Activated CD4-positive, alpha-beta memory T cell treated with anti-CD3 and anti-CD28 coated beads for 36 hours (primary cell): Measurements from ENCODE around the gene FRMD6. TPM values are rescaled to one million over a fixed set of nuclear protein-coding genes. Genes with fewer than 3 reads are reported as not detected.
A peak's percentile ranks its signal among the peaks of the same experiment; 100 is the strongest.

Experiments used
- CTCF ChIA-PET: fragments of 350-600 bp; sonication (Branson Sonifier 250); formaldehyde crosslinking; loops from one replicate; lab custom pipeline; 2021; ENCODE audit warnings: antibody characterized with exemption, inconsistent platforms; lab: Charles Lee
- POLR2A ChIA-PET: fragments of 350-600 bp; sonication (Branson Sonifier 250); formaldehyde crosslinking; loops from one replicate; lab custom pipeline; 2021; ENCODE audit warnings: antibody characterized with exemption; lab: Charles Lee
- DNase-seq: peaks from one replicate; pipeline ENCODE4 v3.0.0-alpha.2; 2020
- H3K27ac Mint-ChIP-seq: one replicate; pipeline ENCODE4 v1.8.0; 2021; ENCODE audit warnings: mixed read lengths
- H3K27me3 Mint-ChIP-seq: one replicate; pipeline ENCODE4 v1.8.0; 2021; ENCODE audit warnings: mixed read lengths
- H3K36me3 Mint-ChIP-seq: one replicate; pipeline ENCODE4 v1.8.0; 2021; ENCODE audit warnings: mixed read lengths
- H3K4me1 Mint-ChIP-seq: one replicate; pipeline ENCODE4 v1.8.0; 2021; ENCODE audit warnings: low read depth, mixed read lengths
- H3K4me3 Mint-ChIP-seq: one replicate; pipeline ENCODE4 v1.8.0; 2021; ENCODE audit warnings: mild to moderate bottlenecking, mixed read lengths
- H3K9me3 Mint-ChIP-seq: one replicate; pipeline ENCODE4 v1.8.0; 2021; ENCODE audit warnings: mixed read lengths
- intact Hi-C: fragments of 100-400 bp; cut with micrococcal nuclease; formaldehyde crosslinking; loops from one replicate; pipeline ENCODE4 v1.15.1; 2023
- total RNA-seq, 2 experiments: library from RNA; stranded (reverse); gene quantifications; one replicate each; pipeline ENCODE4 v1.2.3, GENCODE V29; 2021

The FRMD6 gene
- total RNA-seq, 2 experiments from 2014 or later = 3.2 to 3.4 TPM

- ChIA-PET CTCF (no interaction called here), POLR2A (no interaction called here)
- Mint-ChIP-seq H3K27me3 (peaks cover 5% of the 10 kb centered on the region), H3K9me3 (no peaks in the 10 kb centered on the region), H3K36me3 (no peaks in the 10 kb centered on the region), H3K4me1 (peaks cover 7% of the 10 kb centered on the region), H3K27ac (no peak overlapping the region), H3K4me3 (no peak overlapping the region)
- intact Hi-C loops = no loop called here
- DNase-seq = no peak
Observed at GRCh38 chr14:51616256-51616655, 35.5 kb upstream of the FRMD6 start.

GRCh38 chr14:51616724-51617409 is 34.8 kb upstream of the FRMD6 start:
- Mint-ChIP-seq H3K36me3 (no peaks in the 10 kb centered on the region), H3K4me1 (peaks cover 7% of the 10 kb centered on the region), H3K27me3 (peaks cover 5% of the 10 kb centered on the region), H3K27ac (no peak overlapping the region), H3K9me3 (no peaks in the 10 kb centered on the region), H3K4me3 (no peak overlapping the region)
- DNase-seq = no peak
- ChIA-PET CTCF (no interaction called here), POLR2A (no interaction called here)
- intact Hi-C loops = no loop called here

- no peak overlapping the region for H3K4me3 Mint-ChIP-seq
- intact Hi-C loops = no loop called here
- no peaks in the 10 kb centered on the region for H3K4me1 Mint-ChIP-seq
- H3K27ac Mint-ChIP-seq = no peak overlapping the region
- no peaks in the 10 kb centered on the region for H3K36me3 Mint-ChIP-seq
- CTCF ChIA-PET = no interaction called here
- H3K9me3 Mint-ChIP-seq = no peaks in the 10 kb centered on the region
- peaks cover 10% of the 10 kb centered on the region for H3K27me3 Mint-ChIP-seq
- no peak for DNase-seq
- POLR2A ChIA-PET = no interaction called here
Observed at GRCh38 chr14:51619561-51619960, 32.1 kb upstream of the FRMD6 start.

GRCh38 chr14:51620056-51620455 is 31.7 kb upstream of the FRMD6 start:
- peaks cover 10% of the 10 kb centered on the region for H3K27me3 Mint-ChIP-seq
- H3K36me3 Mint-ChIP-seq = no peaks in the 10 kb centered on the region
- no peak for DNase-seq
- CTCF ChIA-PET = no interaction called here
- POLR2A ChIA-PET = no interaction called here
- H3K9me3 Mint-ChIP-seq = no peaks in the 10 kb centered on the region
- H3K27ac Mint-ChIP-seq = no peak overlapping the region
- intact Hi-C loops = no loop called here
- no peaks in the 10 kb centered on the region for H3K4me1 Mint-ChIP-seq
- no peak overlapping the region for H3K4me3 Mint-ChIP-seq

- H3K4me3 Mint-ChIP-seq = no peak overlapping the region
- intact Hi-C loops = no loop called here
- no peaks in the 10 kb centered on the region for H3K4me1 Mint-ChIP-seq
- no peak for DNase-seq
- H3K36me3 Mint-ChIP-seq = no peaks in the 10 kb centered on the region
- H3K27ac Mint-ChIP-seq = no peak overlapping the region
- no peaks in the 10 kb centered on the region for H3K9me3 Mint-ChIP-seq
- peaks cover 12% of the 10 kb centered on the region for H3K27me3 Mint-ChIP-seq
- ChIA-PET CTCF (interaction anchor here (0.9 kb wide), 1 partner anchor 8 kb away, joined by 3 read pairs; no protein-coding TSS in a partner anchor), POLR2A (no interaction called here)
Observed at GRCh38 chr14:51621654-51622053, 30.1 kb upstream of the FRMD6 start.

- no peaks in the 10 kb centered on the region for H3K4me1 Mint-ChIP-seq
- POLR2A ChIA-PET = no interaction called here
- DNase-seq = no peak
- no peaks in the 10 kb centered on the region for H3K9me3 Mint-ChIP-seq
- CTCF ChIA-PET = interaction anchor here (0.9 kb wide), 1 partner anchor 8 kb away, joined by 3 read pairs; no protein-coding TSS in a partner anchor
- H3K4me3 Mint-ChIP-seq = no peak overlapping the region
- H3K36me3 Mint-ChIP-seq = no peaks in the 10 kb centered on the region
- intact Hi-C loops = no loop called here
- H3K27ac Mint-ChIP-seq = no peak overlapping the region
- peaks cover 12% of the 10 kb centered on the region for H3K27me3 Mint-ChIP-seq
Observed at GRCh38 chr14:51622376-51622775, 29.3 kb upstream of the FRMD6 start.

GRCh38 chr14:51624955-51625569 is 26.6 kb upstream of the FRMD6 start:
- H3K27ac Mint-ChIP-seq = no peak overlapping the region
- peaks cover 2% of the 10 kb centered on the region for H3K9me3 Mint-ChIP-seq
- POLR2A ChIA-PET = interaction anchor here (1.0 kb wide), 1 partner anchor 27 kb away, joined by 3 read pairs; the partner anchor contains the start of gene FRMD6
- peaks cover 8% of the 10 kb centered on the region for H3K27me3 Mint-ChIP-seq
- intact Hi-C loops = no loop called here
- CTCF ChIA-PET = no interaction called here
- H3K4me3 Mint-ChIP-seq = no peak overlapping the region
- no peaks in the 10 kb centered on the region for H3K36me3 Mint-ChIP-seq
- DNase-seq = no peak
- H3K4me1 Mint-ChIP-seq = no peaks in the 10 kb centered on the region

- Mint-ChIP-seq H3K4me3 (no peak overlapping the region), H3K27me3 (peaks cover 8% of the 10 kb centered on the region), H3K9me3 (peaks cover 2% of the 10 kb centered on the region), H3K36me3 (no peaks in the 10 kb centered on the region), H3K27ac (no peak overlapping the region), H3K4me1 (peaks cover 2% of the 10 kb centered on the region)
- ChIA-PET POLR2A (interaction anchor here (1.0 kb wide), 1 partner anchor 26 kb away, joined by 3 read pairs; the partner anchor contains the start of gene FRMD6), CTCF (no interaction called here)
- no peak for DNase-seq
- intact Hi-C loops = no loop called here
Observed at GRCh38 chr14:51626185-51626584, 25.5 kb upstream of the FRMD6 start.

GRCh38 chr14:51626788-51627187 is 24.9 kb upstream of the FRMD6 start:
- H3K36me3 Mint-ChIP-seq = no peaks in the 10 kb centered on the region
- DNase-seq = no peak
- intact Hi-C loops = no loop called here
- H3K27ac Mint-ChIP-seq = no peak overlapping the region
- CTCF ChIA-PET = no interaction called here
- POLR2A ChIA-PET = no interaction called here
- H3K4me3 Mint-ChIP-seq = no peak overlapping the region
- peaks cover 13% of the 10 kb centered on the region for H3K27me3 Mint-ChIP-seq
- peaks cover 2% of the 10 kb centered on the region for H3K9me3 Mint-ChIP-seq
- peaks cover 7% of the 10 kb centered on the region for H3K4me1 Mint-ChIP-seq

GRCh38 chr14:51627313-51627712 is 24.4 kb upstream of the FRMD6 start:
- CTCF ChIA-PET = no interaction called here
- no peak overlapping the region for H3K27ac Mint-ChIP-seq
- intact Hi-C loops = no loop called here
- peaks cover 2% of the 10 kb centered on the region for H3K9me3 Mint-ChIP-seq
- H3K27me3 Mint-ChIP-seq = peaks cover 14% of the 10 kb centered on the region
- no peaks in the 10 kb centered on the region for H3K36me3 Mint-ChIP-seq
- peaks cover 7% of the 10 kb centered on the region for H3K4me1 Mint-ChIP-seq
- H3K4me3 Mint-ChIP-seq = no peak overlapping the region
- DNase-seq = no peak
- POLR2A ChIA-PET = no interaction called here

- H3K27me3 Mint-ChIP-seq = peaks cover 17% of the 10 kb centered on the region
Observed at GRCh38 chr14:51628238-51628637, 23.5 kb upstream of the FRMD6 start.

GRCh38 chr14:51630987-51631386 is 20.7 kb upstream of the FRMD6 start:
- peak; percentile 21 for DNase-seq
- Mint-ChIP-seq H3K9me3 (peaks cover 2% of the 10 kb centered on the region), H3K36me3 (no peaks in the 10 kb centered on the region), H3K4me1 (peaks cover 7% of the 10 kb centered on the region), H3K4me3 (no peak overlapping the region), H3K27me3 (peaks cover 14% of the 10 kb centered on the region), H3K27ac (no peak overlapping the region)
- POLR2A ChIA-PET = no interaction called here
- intact Hi-C loops = no loop called here
- CTCF ChIA-PET = no interaction called here

More at GRCh38 chr14:51628238-51628637, 23.5 kb upstream of the FRMD6 start:
- H3K27ac Mint-ChIP-seq = no peak overlapping the region
- peaks cover 2% of the 10 kb centered on the region for H3K9me3 Mint-ChIP-seq
- no peaks in the 10 kb centered on the region for H3K36me3 Mint-ChIP-seq
- no peak overlapping the region for H3K4me3 Mint-ChIP-seq
- intact Hi-C loops = no loop called here
- ChIA-PET POLR2A (no interaction called here), CTCF (no interaction called here)
- DNase-seq = no peak
- peaks cover 7% of the 10 kb centered on the region for H3K4me1 Mint-ChIP-seq
